GM19455 (cell line): ENCODE data around the gene RIN3.
"Not testable (repeated sequence)": the region's sequence is repeated elsewhere in the genome, so short reads cannot be mapped to it uniquely, and the experiment has no call there.

Experiments used
- ATAC-seq: cut with Tn5 transposase; IDR thresholded peaks from one replicate; pipeline ENCODE4 v1.9.1; 2021; ENCODE audit not compliant: unreplicated experiment

Gene RIN3

DNA sequence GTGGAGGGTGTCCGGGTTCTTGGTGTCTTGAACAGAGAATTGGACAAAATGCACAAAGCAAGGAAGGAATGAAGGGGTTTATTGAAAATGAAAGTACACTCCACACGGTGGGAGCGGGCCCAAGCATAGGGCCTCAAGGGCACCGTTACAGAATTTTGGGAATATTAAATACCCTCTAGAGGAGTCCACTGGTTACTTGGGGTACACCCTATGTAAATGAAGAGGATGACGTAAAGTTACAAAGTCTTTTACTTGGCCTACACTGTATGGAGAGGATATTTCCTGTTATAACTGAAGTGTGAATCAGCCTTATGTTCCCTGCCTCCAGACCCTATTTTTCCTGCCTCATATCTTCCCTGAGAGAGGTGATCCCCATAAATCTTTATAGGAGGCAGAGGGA is 102.6 kb downstream of the RIN3 start:
- ATAC-seq: no peak

DNA sequence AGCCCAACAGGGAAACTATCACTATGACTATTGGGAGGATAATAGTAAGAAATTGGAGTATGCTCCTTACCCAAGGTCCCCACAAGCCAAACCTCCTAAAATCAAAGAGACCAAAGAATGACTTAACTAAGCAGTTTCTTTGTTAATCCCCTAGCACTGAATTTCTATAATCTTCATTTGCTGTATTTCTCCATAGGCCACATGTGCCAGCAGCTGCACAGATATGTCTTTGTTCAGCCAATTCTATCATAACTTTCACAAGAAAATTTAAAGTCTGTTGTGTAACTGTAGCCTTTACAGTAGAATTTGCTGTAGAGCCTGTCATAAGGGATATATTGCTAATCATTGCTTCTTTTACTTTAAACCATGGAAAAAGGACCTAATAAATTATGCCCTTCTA is 104.0 kb downstream of the RIN3 start:
- no peak for ATAC-seq

DNA sequence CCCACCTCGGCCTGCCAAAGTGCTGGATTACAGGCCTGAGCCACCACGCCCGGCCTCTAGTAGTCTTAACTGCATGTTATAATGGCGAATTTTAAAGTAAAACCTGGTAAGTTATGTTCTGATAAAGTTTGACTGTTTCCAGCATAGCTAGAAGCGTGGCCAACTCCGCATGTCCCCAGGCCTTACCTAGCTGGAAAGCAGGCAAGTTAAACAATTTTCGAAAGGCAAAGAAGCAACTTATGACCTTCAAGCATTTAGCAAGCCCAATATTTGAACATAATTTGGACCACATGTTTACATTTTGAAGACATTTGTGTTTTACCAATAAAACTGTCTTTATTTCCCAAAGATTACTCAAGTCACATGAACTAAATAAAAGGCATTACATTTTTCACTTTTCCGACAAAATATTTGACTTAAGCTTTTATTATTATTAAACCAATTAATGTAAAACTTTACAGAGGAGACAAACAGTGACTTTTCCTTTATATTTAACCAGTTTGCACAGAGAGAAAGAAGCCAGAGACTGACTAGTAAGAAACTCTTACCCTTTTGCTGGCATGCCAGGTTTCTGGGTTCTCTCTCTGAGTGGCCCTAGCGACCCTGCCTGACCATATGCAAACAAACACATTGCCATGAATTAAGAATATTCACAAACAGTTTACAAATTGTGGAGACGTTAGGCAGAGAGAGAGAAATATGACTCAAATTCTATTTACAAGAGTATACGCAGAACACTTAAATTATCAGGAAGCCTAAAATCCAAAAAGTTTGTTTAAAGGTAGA is 106.3 kb downstream of the RIN3 start:
- no peak for ATAC-seq

DNA sequence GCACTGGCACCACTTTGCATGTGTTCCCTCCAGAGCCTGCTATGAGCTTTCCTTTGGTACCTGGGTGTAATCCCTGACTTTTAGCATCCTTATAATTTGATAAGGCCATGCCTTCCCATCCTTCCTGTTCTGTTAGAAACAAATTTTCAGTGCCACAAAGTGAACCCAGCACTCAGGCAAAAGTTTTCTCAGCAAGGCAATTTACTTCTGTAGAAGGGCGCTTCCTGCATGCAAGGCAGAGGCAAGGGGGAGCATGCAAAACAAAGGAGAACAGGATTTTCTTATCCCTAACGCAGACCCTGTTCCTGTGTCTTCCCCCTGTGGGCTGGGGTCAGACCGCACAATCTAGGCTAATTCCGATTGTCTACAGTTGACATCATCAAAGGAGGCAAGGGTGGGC is 108.7 kb downstream of the RIN3 start:
- no peak for ATAC-seq

DNA sequence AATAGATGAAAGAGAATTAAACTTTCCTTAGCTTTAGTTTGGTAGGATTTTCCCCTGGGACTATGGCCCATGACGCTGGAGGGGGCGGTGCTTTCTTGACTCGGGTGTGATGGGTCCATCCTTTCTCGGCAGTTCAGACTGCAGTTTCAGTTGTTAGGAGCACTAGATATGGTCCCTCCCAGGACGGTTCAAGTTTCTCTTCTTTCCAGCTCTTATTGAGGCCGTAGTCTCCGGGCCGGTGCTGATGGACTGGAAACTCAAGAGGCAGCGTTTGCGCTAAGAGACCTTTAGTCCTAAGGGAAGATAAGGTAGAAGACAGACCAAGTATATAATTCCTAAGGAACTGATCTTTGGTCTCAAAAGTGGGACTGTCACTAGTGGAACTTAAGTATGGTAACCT is 111.2 kb downstream of the RIN3 start:
- ATAC-seq: no peak

DNA sequence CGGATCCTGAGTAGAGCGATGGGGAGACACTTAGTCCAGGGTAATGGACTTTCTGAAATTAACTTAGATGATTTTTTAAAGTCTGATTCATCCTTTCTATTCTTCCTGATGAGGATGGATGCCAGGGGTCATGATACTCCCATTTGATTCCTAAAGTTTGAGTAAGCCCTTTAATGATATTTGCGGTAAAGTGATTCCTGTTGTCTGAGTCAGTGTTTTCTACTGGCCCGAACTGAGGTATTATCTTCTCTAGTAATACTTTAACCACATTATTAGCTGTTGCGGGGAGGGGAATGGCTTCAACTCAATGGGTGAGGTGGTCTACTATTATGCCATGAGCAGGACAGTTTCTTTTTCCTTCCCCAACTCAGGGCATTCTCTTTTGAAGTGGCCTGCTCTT is 111.6 kb downstream of the RIN3 start:
- no peak for ATAC-seq

DNA sequence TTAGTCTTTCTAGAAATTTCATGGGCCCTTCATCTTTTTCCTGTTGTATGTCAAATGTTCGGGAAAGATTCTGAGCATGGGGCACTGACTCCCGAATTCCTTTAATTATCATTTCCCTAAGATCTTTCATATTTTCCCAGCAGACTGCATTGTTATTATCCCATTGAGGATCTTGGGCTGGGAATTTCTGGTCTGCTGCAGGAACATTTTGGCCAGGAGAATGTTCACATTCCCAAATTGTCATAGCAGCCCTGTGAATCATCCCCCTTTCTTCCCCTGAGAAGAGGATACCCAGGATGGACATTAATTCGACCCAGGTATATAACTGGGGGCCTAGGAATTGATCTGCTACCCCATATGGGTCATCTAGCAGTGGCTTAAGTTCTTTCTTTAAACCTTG is 112.5 kb downstream of the RIN3 start:
- ATAC-seq: no peak

DNA sequence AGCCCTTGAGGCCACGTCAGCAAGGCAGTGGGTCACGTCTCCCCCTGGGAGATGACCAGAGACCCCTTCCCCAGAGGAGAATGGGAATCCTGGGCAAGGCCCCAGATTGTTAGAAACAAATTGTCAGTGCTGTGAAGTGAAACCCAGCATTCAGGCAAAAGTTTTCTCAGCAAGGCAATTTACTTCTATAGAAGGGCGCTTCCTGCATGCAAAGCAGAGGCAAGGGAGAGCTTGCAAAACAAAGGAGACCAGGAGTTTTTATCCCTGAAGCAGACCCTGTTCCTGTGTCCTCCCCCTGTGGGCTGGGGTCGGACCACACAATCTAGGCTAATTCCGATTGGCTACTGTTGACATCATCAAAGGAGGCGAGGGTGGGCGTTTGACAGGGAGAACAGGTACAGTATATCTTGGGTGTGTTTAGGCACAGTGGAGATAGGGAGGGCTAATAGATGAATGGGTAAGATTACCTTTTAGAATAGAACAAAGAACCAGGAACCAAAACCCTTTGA is 114.2 kb downstream of the RIN3 start:
- no peak for ATAC-seq

DNA sequence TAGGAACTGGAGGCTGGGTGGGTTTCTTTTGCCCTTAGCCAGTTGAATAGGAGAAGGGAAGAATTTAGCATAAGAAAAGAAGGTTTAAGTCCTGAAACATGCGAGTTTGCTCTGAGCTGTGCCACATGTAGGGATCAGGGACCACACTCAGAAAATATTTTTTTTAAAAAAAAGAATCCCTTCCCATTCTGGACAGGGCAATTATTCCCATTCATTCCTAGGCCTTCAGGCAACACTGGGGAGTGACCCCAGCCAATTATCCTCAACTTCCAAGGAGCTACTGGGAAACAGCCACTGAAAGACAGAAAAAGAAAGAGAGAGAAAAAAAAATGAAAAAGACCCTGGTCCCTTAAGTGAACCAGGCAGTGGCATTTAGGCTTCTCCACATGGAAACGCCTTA is 115.1 kb downstream of the RIN3 start:
- no peak for ATAC-seq

DNA sequence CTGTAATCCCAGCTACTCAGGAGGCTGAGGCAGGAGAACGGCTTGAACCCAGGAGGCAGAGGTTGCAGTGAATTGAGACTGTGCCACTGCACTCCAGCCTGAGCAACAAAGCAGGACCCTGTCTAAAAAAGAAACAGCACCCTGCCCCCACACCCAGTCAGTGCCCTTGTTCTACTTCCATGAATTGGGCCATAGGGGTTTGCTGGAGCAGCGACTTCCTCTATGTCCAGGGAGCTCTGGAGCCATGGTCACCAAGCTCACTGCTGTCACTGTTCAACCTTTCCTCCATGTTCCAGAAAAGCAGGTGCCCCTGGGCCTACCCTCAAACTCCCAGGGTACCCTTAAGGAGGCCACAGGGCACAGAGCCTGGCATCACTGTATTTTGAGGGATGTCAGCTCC is 116.8 kb downstream of the RIN3 start:
- no peak for ATAC-seq

DNA sequence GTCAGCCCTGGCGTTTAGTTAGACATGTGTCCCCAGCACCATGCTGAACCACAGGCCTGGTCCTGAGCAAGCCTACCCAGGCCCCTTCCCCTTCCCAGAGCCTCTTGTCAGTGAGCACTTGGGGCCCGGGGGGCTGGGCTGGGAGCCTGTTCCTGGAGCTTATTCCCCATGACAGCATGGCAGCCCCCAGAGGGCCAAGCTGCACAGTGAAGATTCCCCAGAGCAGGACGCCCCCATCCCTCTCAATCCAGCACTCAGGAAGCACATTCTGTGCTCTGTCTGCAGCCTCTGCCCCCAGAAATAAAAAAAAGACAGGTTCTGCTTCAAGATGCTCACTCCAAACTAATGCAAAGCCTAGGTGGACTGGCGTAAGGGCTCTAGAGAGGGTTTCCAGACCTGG is 117.5 kb downstream of the RIN3 start:
- no peak for ATAC-seq

DNA sequence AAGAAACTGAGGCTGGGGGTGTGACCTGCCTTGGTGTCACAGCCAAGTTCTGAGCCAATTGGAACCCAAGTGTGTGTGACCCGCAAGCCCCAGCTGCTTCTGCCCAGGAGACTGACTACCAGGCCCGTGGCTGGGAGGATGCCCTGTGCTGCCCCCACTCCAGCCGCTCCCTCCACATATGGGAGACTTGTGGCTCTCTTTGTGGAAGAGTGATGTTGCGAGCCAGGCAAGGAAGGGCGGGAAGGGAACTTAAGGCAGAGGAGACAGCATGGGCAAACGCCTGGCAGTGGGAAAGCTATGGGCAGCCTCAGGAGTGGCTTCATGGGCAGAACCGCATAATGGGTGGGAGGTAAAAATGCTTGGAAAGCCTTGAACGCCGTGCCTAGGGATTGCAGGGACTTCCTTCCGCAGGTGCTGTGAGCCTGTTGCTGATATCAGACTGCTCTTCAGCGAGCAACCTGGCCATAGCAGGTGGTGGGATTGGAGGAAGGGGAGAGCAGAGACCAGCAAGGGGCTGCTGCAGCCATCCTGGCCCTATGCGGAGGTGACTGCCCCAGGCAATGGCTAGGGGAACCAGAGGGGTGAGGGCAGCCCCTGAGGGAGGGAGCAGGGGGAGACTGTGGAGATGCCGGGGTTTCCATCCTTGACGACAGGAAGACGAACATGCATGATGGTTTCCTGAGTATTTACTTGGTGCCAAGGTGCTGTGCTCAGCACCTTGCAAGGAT is 119.1 kb downstream of the RIN3 start:
- ATAC-seq: no peak

DNA sequence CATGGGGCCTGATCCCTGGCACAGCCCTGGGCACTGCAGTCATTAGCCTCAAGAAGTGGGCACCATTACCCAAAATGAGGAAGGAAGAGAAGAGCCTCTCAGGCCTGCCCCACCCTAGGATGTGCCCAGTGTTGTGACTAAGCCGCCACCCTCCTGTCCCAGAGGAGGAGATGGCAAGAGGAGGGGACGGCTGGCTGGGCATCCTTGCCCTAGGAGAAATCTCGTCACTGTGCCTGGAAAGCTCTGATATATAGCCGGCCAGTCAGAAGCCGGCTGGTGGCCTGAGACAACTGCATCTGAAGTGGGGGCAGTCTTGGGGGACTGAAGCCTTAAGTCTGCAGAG is 119.7 kb downstream of the RIN3 start:
- no peak for ATAC-seq

DNA sequence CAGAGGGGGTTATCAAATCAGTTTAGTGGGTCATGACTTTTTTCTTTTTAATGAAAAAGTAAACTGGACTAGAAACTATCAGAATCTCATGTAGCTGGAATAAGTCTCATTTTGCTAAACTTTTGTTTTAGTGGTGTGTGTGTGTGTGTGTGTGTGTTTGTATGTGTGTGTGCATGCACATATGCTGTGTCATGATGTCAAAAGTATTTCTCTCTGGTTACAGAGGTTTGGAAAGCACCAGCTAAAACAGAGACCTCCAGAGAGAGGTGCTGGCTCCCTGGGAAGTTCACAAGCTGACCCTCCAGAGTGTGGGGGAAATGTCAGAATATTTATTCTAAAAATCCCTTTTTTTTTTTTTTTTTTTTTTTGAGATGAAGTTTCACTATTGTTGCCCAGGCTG is 120.1 kb downstream of the RIN3 start:
- no peak for ATAC-seq

DNA sequence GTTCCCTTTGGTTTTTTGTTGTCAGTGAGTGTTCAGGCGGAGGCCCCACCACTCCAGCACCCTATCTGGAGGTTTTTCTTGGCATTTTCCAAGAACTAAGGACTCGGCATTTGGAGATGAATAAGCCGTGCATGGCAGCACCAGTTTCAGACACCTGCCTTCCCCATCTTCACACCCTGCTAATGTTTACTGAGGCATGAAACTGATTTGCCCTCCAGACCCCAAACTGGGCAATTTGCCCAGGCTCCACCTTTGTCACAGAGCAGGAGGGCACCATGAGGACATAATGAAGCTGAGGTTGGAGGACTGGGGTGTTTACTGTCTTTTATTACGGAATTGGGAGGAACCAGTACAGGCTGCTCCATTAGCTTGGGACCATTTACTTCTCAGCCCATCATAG is 121.5 kb downstream of the RIN3 start:
- ATAC-seq: no peak

DNA sequence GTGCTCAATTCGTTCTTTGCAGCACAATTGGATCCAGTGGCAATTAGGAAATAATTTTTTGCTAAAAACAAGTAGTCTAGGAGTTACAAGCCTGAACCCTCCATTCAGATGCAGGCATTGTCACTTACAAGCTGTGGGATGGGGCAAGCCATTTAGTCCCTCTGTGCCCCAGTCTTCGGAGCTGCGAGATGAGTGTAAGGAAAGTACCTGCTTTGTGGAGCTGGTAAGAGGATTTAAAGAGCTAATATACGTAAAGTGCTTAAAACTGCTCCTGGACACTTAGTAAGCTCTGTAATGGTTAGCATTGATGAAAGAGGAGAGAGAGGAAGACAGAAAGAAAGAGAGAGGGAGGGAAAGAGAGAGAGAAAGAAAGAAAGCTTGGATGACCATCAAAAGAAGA is 122.3 kb downstream of the RIN3 start:
- ATAC-seq: no peak

DNA sequence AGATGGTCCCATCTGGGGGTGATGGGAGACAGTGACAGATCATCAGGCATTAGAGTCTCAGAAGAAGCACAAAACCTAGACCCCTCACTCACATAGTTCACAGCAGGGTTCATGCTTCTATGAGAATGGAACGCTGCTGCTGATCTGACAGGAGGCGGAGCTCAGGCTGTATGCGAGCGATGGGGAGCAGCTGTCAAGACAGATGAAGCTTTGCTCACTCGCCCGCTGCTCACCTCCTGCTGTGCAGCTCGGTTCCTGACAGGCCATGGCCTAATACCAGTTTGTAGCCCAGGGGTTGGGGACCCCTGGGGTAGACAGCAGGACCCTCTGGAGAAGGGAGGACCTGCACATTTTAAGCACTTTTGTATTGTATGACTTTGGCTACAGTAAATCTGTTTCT is 123.6 kb downstream of the RIN3 start:
- no peak for ATAC-seq

DNA sequence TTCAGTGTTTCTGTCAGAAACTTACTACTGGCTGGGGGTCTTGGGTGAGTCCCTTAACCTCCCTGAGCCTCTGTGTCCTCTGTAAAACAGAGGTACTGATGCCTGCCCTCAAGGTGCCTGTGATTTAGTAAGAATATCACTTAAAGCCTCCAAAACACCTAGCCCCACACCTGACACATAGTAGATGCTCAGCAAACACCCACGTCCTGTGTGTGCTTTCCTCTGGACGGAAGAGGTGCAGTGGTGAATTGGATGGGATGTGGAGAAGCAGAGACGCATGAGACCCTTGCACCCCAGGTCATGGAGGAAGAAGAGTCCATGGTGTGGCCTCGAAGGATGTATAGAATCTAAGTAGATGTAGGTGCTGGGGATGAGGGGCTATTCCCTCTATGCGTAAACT is 124.3 kb downstream of the RIN3 start:
- no peak for ATAC-seq

DNA sequence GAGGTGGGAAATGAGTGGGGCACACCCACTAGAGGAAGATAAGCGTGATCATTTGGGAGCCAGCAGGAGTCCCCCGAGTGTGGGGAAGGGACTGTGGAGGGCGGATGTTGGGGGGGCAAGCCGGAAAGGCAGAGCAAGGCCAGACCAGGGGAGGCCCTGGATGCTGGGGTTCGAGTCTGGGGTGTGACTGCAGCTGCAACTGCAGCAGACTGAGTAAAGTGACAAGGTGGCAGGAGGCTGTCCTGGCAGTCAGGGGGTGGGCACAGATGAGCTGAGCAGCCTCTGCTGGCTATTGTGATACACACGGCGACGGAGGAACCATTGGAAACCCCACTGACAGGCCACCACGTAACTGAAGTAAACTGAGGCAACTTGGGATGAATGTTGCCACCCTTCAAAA is 124.7 kb downstream of the RIN3 start:
- ATAC-seq: no peak

DNA sequence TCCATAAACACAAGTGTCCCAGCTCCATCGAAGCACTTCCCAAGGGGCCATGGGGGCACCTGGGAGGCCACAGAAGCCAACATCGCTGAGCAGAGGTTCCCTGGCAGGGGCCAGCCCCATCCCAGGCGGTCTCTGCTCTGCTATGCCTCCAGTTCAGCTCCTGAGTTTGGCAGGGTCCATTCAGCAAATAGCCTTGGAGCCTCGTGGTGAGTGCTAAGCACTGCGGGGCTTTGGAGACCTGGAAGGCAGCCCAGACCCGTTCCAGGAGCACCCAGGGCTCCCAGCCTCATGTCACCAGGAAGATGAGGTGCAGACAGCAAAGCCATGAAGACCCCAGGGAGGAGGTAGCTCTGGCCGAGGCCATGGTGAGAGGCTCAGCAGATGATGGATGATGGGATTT is 125.3 kb downstream of the RIN3 start:
- no peak for ATAC-seq

DNA sequence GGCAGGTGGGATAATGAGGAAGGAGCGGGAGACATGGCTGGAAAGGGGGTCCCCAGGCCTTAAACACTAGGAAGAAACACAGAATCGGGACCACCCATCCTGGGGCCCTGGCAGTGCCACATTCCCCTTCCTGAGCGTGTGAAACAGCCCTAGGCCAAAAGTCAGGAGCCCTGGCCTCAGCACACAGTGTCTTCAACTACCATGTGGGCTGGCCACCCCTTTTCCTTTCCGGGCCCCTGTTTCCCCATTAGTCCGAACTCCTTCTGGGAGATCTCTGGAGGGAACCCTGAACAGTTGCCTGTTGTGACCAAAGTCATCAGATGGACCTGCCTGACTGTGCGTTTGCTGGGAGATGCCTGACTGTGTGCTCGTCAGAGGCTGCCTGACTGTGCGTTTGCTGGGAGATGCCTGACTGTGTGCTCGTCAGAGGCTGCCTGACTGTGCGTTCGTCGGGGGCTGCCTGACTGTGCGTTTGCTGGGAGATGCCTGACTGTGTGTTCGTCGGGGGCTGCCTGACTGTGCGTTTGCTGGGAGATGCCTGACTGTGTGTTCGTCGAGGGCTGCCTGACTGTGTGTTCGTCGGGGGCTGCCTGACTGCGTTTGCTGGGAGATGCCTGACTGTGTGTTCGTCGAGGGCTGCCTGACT is 126.0 kb downstream of the RIN3 start:
- not testable (repeated sequence) for ATAC-seq

DNA sequence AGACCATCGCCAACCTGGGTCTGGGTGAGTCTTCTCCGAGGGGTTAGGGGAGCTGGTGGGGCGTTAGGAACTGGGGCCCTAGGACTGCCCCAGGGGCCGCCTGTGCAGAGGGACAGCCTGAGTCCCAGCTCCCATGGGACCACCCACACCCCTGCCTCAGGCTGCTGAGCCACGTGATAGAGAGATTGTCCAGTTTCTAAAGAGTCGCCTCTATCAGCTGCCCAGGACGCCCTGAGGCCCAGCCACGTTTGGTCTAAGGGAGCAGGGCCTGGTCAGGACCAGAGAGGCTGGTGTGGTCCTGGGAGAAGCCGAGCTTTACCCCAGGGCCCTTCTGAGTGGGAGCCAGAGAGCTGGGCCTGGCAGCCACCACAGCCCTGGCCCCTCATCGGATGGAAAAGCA is 127.7 kb downstream of the RIN3 start:
- no peak for ATAC-seq
